ENCODE data around the gene MAN1C1. TPM values are rescaled to one million over a fixed set of nuclear protein-coding genes. Genes with fewer than 3 reads are reported as not detected.

The MAN1C1 gene
- total RNA-seq, 1 experiment from 2014 or later, result 0.11 TPM

- Histone ChIP-seq H3K9me3 (ENCODE audit: low read length) (no peaks in the 10 kb centered on the region), H3K4me1 (ENCODE audit: insufficient read depth, low read length) (peaks cover 16% of the 10 kb centered on the region; the same call in 1 of the 2 replicates), H3F3A (ENCODE audit: low read length, unreplicated experiment) (no peaks in the 10 kb centered on the region), H3K79me2 (ENCODE audit: low read length) (peaks cover 6% of the 10 kb centered on the region; the same call in 1 of the 2 replicates), H3K4me2 (ENCODE audit: low read length) (no peak overlapping the region), H3K4me3 (ENCODE audit: low read length) (no peak overlapping the region), H2AFZ (ENCODE audit: low read length) (no peak overlapping the region), H4K20me1 (ENCODE audit: low read length) (no peaks in the 10 kb centered on the region), H3K27me3 (ENCODE audit: low read length) (no peaks in the 10 kb centered on the region), H3K36me3 (ENCODE audit: low read depth, low read length) (no peaks in the 10 kb centered on the region), H3K9ac (ENCODE audit: low read length) (no peak overlapping the region), H3K9me2 (replicated peaks; ENCODE audit: low read length) (no peaks in the 10 kb centered on the region), H3K27ac (ENCODE audit: low read length) (no peak overlapping the region)
- intact Hi-C loops (cut with micrococcal nuclease), result loop anchor here (10.0 kb wide), 1 partner anchor 104 kb away; no protein-coding TSS in a partner anchor
- ChIA-PET CTCF (interaction anchor here (0.5 to 0.7 kb wide), 2 partner anchors 179 to 190 kb away, joined by 3 to 6 read pairs; no protein-coding TSS in a partner anchor), POLR2A (ENCODE audit: unreplicated experiment) (no interaction called here)
- ATAC-seq, result no peak
- DNase-seq, result no peak
- no TSS peak for BruUV-seq (replicated peaks)
- no peak for TF ChIP-seq EZH2phosphoT487 (IDR thresholded peaks at IDR 0.05; ENCODE audit: borderline replicate concordance, low read length)
- TF ChIP-seq EZH2 (IDR thresholded peaks at IDR 0.05; ENCODE audit: low read length, unreplicated experiment), result no peak
- TF ChIP-seq CTCF (conservative IDR thresholded peaks at IDR 0.05; ENCODE audit: low read depth, low read length), result no peak
These were observed 182.2 kb downstream of the MAN1C1 start for GRCh38 chr1:25798666-25799351.

- BruUV-seq (replicated peaks), result TSS peak; percentile 80
- peak overlapping the region; percentile 61 for H3K4me3 ChIP-seq (ENCODE audit: low read length)
- no peaks in the 10 kb centered on the region for H3K36me3 ChIP-seq (ENCODE audit: low read depth, low read length)
- peaks cover 6% of the 10 kb centered on the region; the same call in 1 of the 2 replicates for H3K79me2 ChIP-seq (ENCODE audit: low read length)
- peaks cover 16% of the 10 kb centered on the region; the same call in 1 of the 2 replicates for H3K4me1 ChIP-seq (ENCODE audit: insufficient read depth, low read length)
- TF ChIP-seq EZH2phosphoT487 (IDR thresholded peaks at IDR 0.05; ENCODE audit: borderline replicate concordance, low read length), result no peak
- TF ChIP-seq CTCF (conservative IDR thresholded peaks at IDR 0.05; ENCODE audit: low read depth, low read length), result no peak
- TF ChIP-seq EZH2 (IDR thresholded peaks at IDR 0.05; ENCODE audit: low read length, unreplicated experiment), result no peak
- H3K9ac ChIP-seq (ENCODE audit: low read length), result peak overlapping the region; percentile 51
- H3F3A ChIP-seq (ENCODE audit: low read length, unreplicated experiment), result no peaks in the 10 kb centered on the region
- ATAC-seq, result no peak
- H2AFZ ChIP-seq (ENCODE audit: low read length), result peak overlapping the region; percentile 86
- POLR2A ChIA-PET (ENCODE audit: unreplicated experiment), result no interaction called here
- DNase-seq, result no peak
- H3K27ac ChIP-seq (ENCODE audit: low read length), result no peak overlapping the region
- no peaks in the 10 kb centered on the region for H3K27me3 ChIP-seq (ENCODE audit: low read length)
- no peaks in the 10 kb centered on the region for H3K9me3 ChIP-seq (ENCODE audit: low read length)
- CTCF ChIA-PET, result interaction anchor here (0.8 kb wide), 1 partner anchor 191 kb away, joined by 4 read pairs; no protein-coding TSS in a partner anchor
- no peaks in the 10 kb centered on the region for H4K20me1 ChIP-seq (ENCODE audit: low read length)
- H3K9me2 ChIP-seq (replicated peaks; ENCODE audit: low read length), result no peaks in the 10 kb centered on the region
- peak overlapping the region; percentile 83 for H3K4me2 ChIP-seq (ENCODE audit: low read length)
- intact Hi-C loops (cut with micrococcal nuclease), result loop anchor here (10.0 kb wide), 1 partner anchor 105 kb away; no protein-coding TSS in a partner anchor
These were observed 182.9 kb downstream of the MAN1C1 start for GRCh38 chr1:25799352-25799934.
